Astrocyte of the spinal cord (primary cell): Measurements from ENCODE around the gene SUGCT.
A peak's percentile ranks its signal among the peaks of the same experiment; 100 is the strongest.

Source experiments
- DNase-seq: peaks from one replicate; pipeline ENCODE4 v3.0.0; 2011; ENCODE audit warnings: low read depth, low spot score
- H3K4me3 ChIP-seq: 2 replicates; pipeline ENCODE4 v1.5.1; 2011; ENCODE audit warnings: low read depth, mild to moderate bottlenecking, low read length, moderate library complexity
- in situ Hi-C: cut with HindIII; loops from 2 replicates; pipeline ENCODE4 v1.10.0; 2017; ENCODE audit warnings: low sequenced_read_pairs
- TF ChIP-seq, protein P1 (sequence below): IDR thresholded peaks from 2 replicates; pipeline ENCODE4 v1.5.1; 2012; ENCODE audit warnings: low read depth, mild to moderate bottlenecking, low read length, inconsistent platforms

The SUGCT gene

DNA sequence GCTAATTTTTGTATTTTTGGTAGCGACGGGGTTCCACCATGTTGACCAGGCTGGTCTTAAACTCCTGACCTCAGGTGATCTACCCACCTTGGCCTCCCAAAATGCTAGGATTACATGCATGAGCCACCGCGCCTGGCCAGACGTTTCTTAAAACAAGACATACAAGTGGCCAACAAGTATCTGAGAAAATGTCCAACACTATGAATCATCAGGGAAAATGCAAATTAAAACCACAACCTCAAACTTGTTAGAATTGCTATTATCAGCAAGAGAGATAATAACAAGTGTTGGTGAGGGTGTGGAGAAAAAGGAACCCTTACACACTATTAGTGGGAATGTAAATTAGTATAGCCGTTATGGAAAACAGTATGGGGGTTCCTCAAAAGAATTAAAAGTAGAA is 148.6 kb downstream of the SUGCT start:
- no peak overlapping the region for H3K4me3 ChIP-seq
- TF ChIP-seq, protein P1, sequence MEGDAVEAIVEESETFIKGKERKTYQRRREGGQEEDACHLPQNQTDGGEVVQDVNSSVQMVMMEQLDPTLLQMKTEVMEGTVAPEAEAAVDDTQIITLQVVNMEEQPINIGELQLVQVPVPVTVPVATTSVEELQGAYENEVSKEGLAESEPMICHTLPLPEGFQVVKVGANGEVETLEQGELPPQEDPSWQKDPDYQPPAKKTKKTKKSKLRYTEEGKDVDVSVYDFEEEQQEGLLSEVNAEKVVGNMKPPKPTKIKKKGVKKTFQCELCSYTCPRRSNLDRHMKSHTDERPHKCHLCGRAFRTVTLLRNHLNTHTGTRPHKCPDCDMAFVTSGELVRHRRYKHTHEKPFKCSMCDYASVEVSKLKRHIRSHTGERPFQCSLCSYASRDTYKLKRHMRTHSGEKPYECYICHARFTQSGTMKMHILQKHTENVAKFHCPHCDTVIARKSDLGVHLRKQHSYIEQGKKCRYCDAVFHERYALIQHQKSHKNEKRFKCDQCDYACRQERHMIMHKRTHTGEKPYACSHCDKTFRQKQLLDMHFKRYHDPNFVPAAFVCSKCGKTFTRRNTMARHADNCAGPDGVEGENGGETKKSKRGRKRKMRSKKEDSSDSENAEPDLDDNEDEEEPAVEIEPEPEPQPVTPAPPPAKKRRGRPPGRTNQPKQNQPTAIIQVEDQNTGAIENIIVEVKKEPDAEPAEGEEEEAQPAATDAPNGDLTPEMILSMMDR: no peak
- no peak for DNase-seq
- in situ Hi-C loops: no loop called here

DNA sequence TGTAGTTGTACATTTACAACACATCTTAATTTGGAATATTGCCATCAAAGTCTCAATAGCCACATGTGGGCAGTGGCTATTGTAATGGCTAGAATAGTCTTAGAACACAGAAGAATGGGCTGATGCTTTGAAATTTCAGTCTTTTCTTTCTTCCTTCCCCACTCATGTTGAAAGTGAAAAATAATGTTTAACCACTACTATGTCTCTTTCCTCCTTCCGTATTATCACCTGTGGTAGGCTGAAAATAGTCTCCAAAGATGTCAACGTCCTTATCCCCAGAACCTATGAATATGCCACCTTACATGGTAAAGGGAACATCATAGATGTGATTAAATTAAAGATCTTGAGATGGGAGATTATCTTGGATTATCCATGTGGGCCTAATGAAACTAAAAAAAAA is 154.0 kb downstream of the SUGCT start:
- TF ChIP-seq, protein P1: no peak
- DNase-seq: no peak
- in situ Hi-C loops: no loop called here
- H3K4me3 ChIP-seq: no peak overlapping the region

DNA sequence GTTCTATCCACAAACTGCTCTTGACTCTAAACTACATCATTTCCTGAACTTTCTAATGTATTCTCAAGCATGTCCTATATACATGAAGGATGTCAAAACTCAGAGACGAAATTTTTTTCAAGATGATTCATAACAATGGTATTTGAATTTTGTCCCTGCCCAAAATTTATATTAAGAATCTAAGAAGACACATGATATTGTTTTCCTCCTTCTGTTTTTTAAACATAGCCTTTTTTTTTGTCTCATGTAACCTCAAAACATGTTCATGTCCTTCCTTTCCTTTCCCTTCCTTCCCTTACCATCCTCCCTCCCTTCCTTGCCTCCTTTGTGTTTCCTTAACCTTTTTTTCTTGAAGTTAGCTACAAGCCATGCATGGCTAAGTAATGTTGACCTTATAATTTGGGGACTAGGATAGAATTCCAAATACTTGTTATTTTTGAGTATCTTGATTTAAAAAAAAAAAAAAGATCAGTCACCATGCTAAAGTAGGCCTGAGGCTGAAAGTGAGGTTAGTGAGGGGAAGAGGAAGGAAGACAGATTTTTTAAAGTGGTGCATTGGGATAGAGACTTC is 163.0 kb downstream of the SUGCT start:
- TF ChIP-seq, protein P1: no peak
- no peak overlapping the region for H3K4me3 ChIP-seq
- in situ Hi-C loops: no loop called here
- DNase-seq: peak; percentile 64

DNA sequence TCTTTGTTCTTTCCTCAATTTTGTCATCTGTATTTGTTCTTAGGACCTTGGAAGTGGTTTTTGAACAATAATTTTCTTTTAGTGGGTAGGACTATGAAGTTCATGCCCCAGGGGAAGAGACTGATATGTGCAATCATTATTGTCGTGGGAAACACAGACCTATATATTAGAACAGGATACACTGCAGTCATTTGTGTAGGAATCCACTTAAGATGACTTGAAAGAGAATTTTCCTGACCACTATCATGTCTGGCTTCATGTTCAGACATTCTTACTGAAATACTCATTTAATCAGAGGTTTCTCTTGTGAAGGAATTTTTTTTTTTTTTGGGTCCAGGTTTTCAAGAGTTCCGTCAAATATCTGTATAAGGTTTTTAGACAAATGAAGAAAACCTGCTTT is 163.6 kb downstream of the SUGCT start:
- H3K4me3 ChIP-seq: no peak overlapping the region
- DNase-seq: peak; percentile 91
- TF ChIP-seq, protein P1: no peak
- in situ Hi-C loops: no loop called here

DNA sequence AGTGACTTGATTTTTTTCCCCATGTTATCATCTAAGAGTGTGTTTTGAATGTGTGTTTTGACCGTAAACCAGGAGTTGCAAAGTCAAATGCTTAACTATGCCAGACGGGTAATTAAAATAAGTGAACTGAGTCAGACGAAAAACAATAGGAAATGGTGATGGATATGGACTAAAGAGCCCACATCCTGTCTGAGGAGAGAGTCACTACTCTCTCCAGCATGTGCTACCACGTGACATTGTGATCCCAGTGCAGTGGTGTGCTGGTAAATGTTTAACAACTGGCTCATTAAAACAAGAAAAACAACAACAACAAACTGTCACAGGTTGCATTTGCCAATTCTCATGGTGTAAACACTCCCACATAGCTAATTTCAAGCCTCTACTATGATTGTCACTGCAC is 164.3 kb downstream of the SUGCT start:
- in situ Hi-C loops: no loop called here
- TF ChIP-seq, protein P1: no peak
- no peak overlapping the region for H3K4me3 ChIP-seq
- DNase-seq: peak; percentile 92

DNA sequence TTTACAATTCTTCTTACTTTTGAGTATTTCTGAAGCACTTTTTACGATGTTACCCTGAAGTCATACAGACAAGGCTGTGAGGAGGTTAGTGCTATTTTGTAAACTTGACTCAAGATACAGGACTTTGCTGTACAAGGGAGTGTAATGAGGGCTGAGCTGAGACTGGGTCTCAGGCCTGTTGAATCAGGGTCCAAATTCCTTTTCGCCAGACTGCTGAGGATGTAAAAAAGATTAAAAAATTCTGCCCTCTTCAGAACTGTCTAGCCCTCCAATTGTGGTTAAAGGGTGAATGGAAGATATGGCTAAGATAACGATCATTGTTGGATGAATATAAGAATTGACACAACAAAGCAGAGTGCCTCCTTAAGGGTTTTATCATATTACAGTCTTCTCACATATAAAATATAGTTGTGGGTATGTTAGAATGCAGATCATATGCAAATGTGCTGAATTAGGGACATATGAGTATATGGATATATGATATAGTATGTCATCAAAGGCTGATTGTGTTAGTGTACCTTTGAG is 165.4 kb downstream of the SUGCT start:
- H3K4me3 ChIP-seq: no peak overlapping the region
- TF ChIP-seq, protein P1: no peak
- in situ Hi-C loops: no loop called here
- no peak for DNase-seq
